ENCODE results near the gene HAUS3.

DNA sequence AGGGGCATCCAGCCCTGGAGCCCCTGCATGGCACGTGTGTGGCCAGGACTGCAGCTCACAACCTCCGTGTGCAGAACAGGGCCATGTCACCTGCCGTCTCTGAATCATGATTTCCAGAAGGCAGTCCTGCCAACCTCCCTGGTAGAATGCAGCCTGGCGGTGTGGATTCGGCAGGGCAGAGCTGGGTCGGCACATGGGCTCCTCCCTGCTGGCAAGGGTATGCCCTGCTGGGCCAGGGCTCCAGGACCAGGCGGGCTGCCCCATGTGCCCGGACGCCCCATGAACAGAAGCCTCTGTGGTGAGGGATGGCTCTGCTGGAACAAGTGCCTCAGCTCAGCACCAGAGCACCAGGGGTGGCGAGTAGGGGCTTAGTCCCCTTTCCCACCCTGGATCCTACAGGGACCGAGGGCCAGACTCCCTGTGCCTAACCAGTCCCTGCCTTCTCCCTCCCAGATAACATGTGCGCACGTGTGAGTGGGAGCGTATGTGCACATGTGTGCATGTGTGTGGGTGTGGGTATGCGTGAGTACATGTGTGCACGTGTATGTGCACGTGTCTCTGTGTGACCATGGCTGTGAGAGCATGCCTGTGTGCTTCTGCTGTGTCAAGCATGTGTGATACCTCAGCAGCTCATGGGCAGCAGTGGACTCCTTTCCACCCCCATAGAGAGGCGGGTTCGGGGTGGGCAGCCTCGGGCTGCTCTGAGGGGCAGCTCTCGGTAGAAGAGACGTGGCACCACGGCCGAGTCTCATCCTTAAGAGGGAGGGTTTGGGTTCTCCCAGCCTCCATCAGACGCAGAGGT is 30.3 kb upstream of the HAUS3 start:
- TF ChIP-seq, protein P1, sequence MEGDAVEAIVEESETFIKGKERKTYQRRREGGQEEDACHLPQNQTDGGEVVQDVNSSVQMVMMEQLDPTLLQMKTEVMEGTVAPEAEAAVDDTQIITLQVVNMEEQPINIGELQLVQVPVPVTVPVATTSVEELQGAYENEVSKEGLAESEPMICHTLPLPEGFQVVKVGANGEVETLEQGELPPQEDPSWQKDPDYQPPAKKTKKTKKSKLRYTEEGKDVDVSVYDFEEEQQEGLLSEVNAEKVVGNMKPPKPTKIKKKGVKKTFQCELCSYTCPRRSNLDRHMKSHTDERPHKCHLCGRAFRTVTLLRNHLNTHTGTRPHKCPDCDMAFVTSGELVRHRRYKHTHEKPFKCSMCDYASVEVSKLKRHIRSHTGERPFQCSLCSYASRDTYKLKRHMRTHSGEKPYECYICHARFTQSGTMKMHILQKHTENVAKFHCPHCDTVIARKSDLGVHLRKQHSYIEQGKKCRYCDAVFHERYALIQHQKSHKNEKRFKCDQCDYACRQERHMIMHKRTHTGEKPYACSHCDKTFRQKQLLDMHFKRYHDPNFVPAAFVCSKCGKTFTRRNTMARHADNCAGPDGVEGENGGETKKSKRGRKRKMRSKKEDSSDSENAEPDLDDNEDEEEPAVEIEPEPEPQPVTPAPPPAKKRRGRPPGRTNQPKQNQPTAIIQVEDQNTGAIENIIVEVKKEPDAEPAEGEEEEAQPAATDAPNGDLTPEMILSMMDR (IDR thresholded peaks at IDR 0.05), result no peak
- TF ChIP-seq POLR2AphosphoS5 (IDR thresholded peaks at IDR 0.05), result no peak
